IMR-90 (cell line): ENCODE results near the gene DMD. TPM values are rescaled to one million over a fixed set of nuclear protein-coding genes. Genes with fewer than 3 reads are reported as not detected.

Experiments used
- ATAC-seq: fragments of 200-7000 bp; cut with Tn5 transposase; 2 replicates; pipeline ENCODE4 v1.9.1; 2020; ENCODE audit warnings: low read depth, mild to moderate bottlenecking, moderate library complexity
- BruUV-seq: library from RNA; stranded (reverse); fragments of 400-500 nt; replicated peaks from 2 replicates; lab custom pipeline; 2021; lab: Mats Ljungman, UMichigan
- CTCF ChIA-PET: fragments of 300-600 bp; formaldehyde crosslinking; extraction: SDS; loops from one replicate; lab custom pipeline; 2021; ENCODE audit warnings: antibody characterized with exemption; lab: Yijun Ruan, JAX
- POLR2A ChIA-PET: fragments of 300-600 bp; sonication (Branson Sonifier 250); formaldehyde crosslinking; loops from one replicate; lab custom pipeline; 2022; ENCODE audit warnings: antibody characterized with exemption; ENCODE audit not compliant: unreplicated experiment; lab: Charles Lee
- DNase-seq: peaks from one replicate; pipeline ENCODE4 v3.0.0; 2013
- H2AFZ ChIP-seq: replicated peaks from 2 replicates; pipeline ENCODE3; 2013; ENCODE audit warnings: low read length, mild to moderate bottlenecking; ENCODE audit not compliant: poor library complexity
- H2AK5ac ChIP-seq: 2 replicates; pipeline ENCODE4 v1.6.1; 2013; ENCODE audit warnings: low read depth, low read length, inconsistent platforms
- H2AK9ac ChIP-seq: replicated peaks from 2 replicates; pipeline ENCODE3; 2013; ENCODE audit warnings: mild to moderate bottlenecking, low read depth, low read length, moderate library complexity; ENCODE audit not compliant: poor library complexity
- H2BK120ac ChIP-seq: 2 replicates; pipeline ENCODE4 v1.6.1; 2013; ENCODE audit warnings: low read depth, low read length, inconsistent platforms
- H2BK15ac ChIP-seq: 3 replicates; pipeline ENCODE4 v1.6.1; 2013; ENCODE audit warnings: low read depth, low read length, inconsistent platforms
- H2BK20ac ChIP-seq: 2 replicates; pipeline ENCODE4 v1.6.1; 2013; ENCODE audit warnings: low read depth, mild to moderate bottlenecking, inconsistent platforms, low read length, moderate library complexity
- H2BK5ac ChIP-seq: 2 replicates; pipeline ENCODE4 v1.6.1; 2013; ENCODE audit warnings: mild to moderate bottlenecking, low read depth, low read length, inconsistent platforms; ENCODE audit not compliant: poor library complexity, severe bottlenecking
- H3K14ac ChIP-seq: replicated peaks from 2 replicates; pipeline ENCODE4 v1.6.1; 2013; ENCODE audit warnings: low read depth, low read length, inconsistent platforms
- H3K18ac ChIP-seq: 2 replicates; pipeline ENCODE4 v1.6.1; 2013; ENCODE audit warnings: low read depth, low read length, control low read depth
- H3K23ac ChIP-seq: 2 replicates; pipeline ENCODE4 v1.6.1; 2013; ENCODE audit warnings: low read depth, low read length, inconsistent platforms
- H3K27ac ChIP-seq: 2 replicates; pipeline ENCODE4 v1.5.1; 2013; ENCODE audit warnings: mild to moderate bottlenecking, control low read depth, low read length; ENCODE audit not compliant: insufficient read depth
- H3K27me3 ChIP-seq: 2 replicates; pipeline ENCODE4 v1.6.1; 2013; ENCODE audit warnings: low read length; ENCODE audit not compliant: control insufficient read depth, insufficient read depth
- H3K36me3 ChIP-seq: 2 replicates; pipeline ENCODE4 v1.6.1; 2013; ENCODE audit warnings: low read length, mixed read lengths; ENCODE audit not compliant: control insufficient read depth, insufficient read depth
- H3K4ac ChIP-seq: 2 replicates; pipeline ENCODE4 v1.6.1; 2013; ENCODE audit warnings: low read depth, low read length, inconsistent platforms
- H3K4me1 ChIP-seq: 2 replicates; pipeline ENCODE4 v1.6.1; 2013; ENCODE audit warnings: low read length, mixed read lengths; ENCODE audit not compliant: control insufficient read depth, insufficient read depth
- H3K4me2 ChIP-seq: 2 replicates; pipeline ENCODE4 v1.6.1; 2013; ENCODE audit warnings: low read depth, mild to moderate bottlenecking, control low read depth, low read length, moderate library complexity
- H3K4me3 ChIP-seq: 2 replicates; pipeline ENCODE4 v1.5.1; 2013; ENCODE audit warnings: low read depth, mild to moderate bottlenecking, control low read depth, low read length, moderate library complexity; ENCODE audit not compliant: insufficient read depth
- H3K56ac ChIP-seq: 2 replicates; pipeline ENCODE4 v1.6.1; 2013; ENCODE audit warnings: low read length, inconsistent platforms; ENCODE audit not compliant: insufficient read depth; ENCODE audit errors: extremely low read depth
- H3K79me1 ChIP-seq, 2 experiments: 2 replicates each; pipeline ENCODE4 v1.6.1; 2013; ENCODE audit warnings: low read length in 2 of 2, inconsistent platforms in 1 of 2, low read depth in 1 of 2
- H3K9ac ChIP-seq: 2 replicates; pipeline ENCODE4 v1.6.1; 2013; ENCODE audit warnings: low read depth, low read length, control low read depth
- H3K9me1 ChIP-seq: 2 replicates; pipeline ENCODE4 v1.6.1; 2013; ENCODE audit warnings: low read length, inconsistent platforms; ENCODE audit not compliant: insufficient read depth
- H3K9me3 ChIP-seq: 2 replicates; pipeline ENCODE4 v1.6.1; 2013; ENCODE audit warnings: low read length; ENCODE audit not compliant: control insufficient read depth, insufficient read depth
- H4K20me1 ChIP-seq: 2 replicates; pipeline ENCODE4 v1.6.1; 2013; ENCODE audit warnings: low read length, inconsistent platforms; ENCODE audit not compliant: insufficient read depth
- H4K5ac ChIP-seq: 2 replicates; pipeline ENCODE4 v1.6.1; 2013; ENCODE audit warnings: mild to moderate bottlenecking, low read depth, low read length, control low read depth
- H4K8ac ChIP-seq, 2 experiments: 2 replicates each; pipeline ENCODE4 v1.6.1; 2013; ENCODE audit warnings: low read depth in 2 of 2, low read length in 2 of 2, control low read depth in 1 of 2, inconsistent platforms in 1 of 2
- H4K91ac ChIP-seq: 2 replicates; pipeline ENCODE4 v1.6.1; 2013; ENCODE audit warnings: low read depth, low read length, inconsistent platforms; ENCODE audit not compliant: insufficient read depth
- CEBPB ChIP-seq: IDR thresholded peaks from 2 replicates; pipeline ENCODE4 v1.6.1; 2012; ENCODE audit warnings: low read depth, low read length, improper control_type of control experiment
- NFE2L2 ChIP-seq: fragments of 150-350 bp; IDR thresholded peaks from 2 replicates; pipeline ENCODE4 v1.6.1; 2016; ENCODE audit warnings: low read depth, mild to moderate bottlenecking, low read length
- POLR2A ChIP-seq: IDR thresholded peaks from 2 replicates; pipeline ENCODE4 v1.6.1; 2012; ENCODE audit warnings: mild to moderate bottlenecking, low read depth, low read length
- RCOR1 ChIP-seq: IDR thresholded peaks from 2 replicates; pipeline ENCODE4 v1.6.1; 2012; ENCODE audit warnings: mild to moderate bottlenecking, low read length, improper control_type of control experiment; ENCODE audit not compliant: insufficient replicate concordance
- WGBS, 2 experiments: methylation state at CpG; one replicate each; pipeline versions ENCODE4 v1.1.5 to v1.1.7; 2013; ENCODE audit warnings: missing lambda C conversion rate in 2 of 2; ENCODE audit not compliant: insufficient read length in 1 of 2; ENCODE audit errors: extremely low coverage in 2 of 2; 5-methylcytosine and 5-hydroxymethylcytosine counted together
- dilution Hi-C: fragments of 300-500 bp; cut with HindIII; formaldehyde crosslinking; loops from one replicate; pipeline ENCODE4 v1.14.3; 2018; ENCODE audit warnings: low sequenced_read_pairs; ENCODE audit not compliant: unreplicated experiment
- in situ Hi-C: fragments of 300-500 bp; cut with MboI; formaldehyde crosslinking; loops from 3 replicates; pipeline ENCODE4 v1.14.3; 2019; ENCODE audit warnings: low sequenced_read_pairs, inconsistent platforms, mixed read lengths
- intact Hi-C: fragments of 100-400 bp; cut with micrococcal nuclease; formaldehyde crosslinking; loops from 2 replicates; pipeline ENCODE4 v1.10.0; 2022
- polyA plus RNA-seq, 3 experiments: library from polyadenylated mRNA; depleted of rRNA; stranded (reverse); fragments of >200 nt; gene quantifications; 2 replicates each; pipeline ENCODE4 v1.2.3, GENCODE V29; 2012; ENCODE audit warnings: low replicate concordance in 1 of 3
- total RNA-seq: library from RNA; depleted of rRNA; stranded (reverse); fragments of >200 nt; gene quantifications from 2 replicates; pipeline ENCODE4 v1.2.3, GENCODE V29; 2012
- TF ChIP-seq, protein P1 (sequence below): conservative IDR thresholded peaks from 2 replicates; pipeline ENCODE4 v1.5.1; 2012; ENCODE audit warnings: mild to moderate bottlenecking, low read depth, low read length, improper control_type of control experiment

The DMD gene
- total and polyA plus RNA-seq, 2 of the 4 experiments (the other 2 are of a cell fraction), result 6.6 to 11.8 TPM

GRCh38 chrX:32448320-32448719 is 763.0 kb downstream of the DMD start:
- no peak overlapping the region for H4K8ac ChIP-seq
- no peak overlapping the region for H2AK5ac ChIP-seq
- no peaks in the 10 kb centered on the region for H3K4me1 ChIP-seq
- no peak overlapping the region for H2BK5ac ChIP-seq
- H3K27ac ChIP-seq, result no peak overlapping the region
- no peaks in the 10 kb centered on the region for H4K20me1 ChIP-seq
- H3K27me3 ChIP-seq, result no peaks in the 10 kb centered on the region
- H4K5ac ChIP-seq, result no peak overlapping the region
- no peak overlapping the region for H4K91ac ChIP-seq
- in situ Hi-C loops (no loop called here), intact Hi-C loops (no loop called here), dilution Hi-C loops (no loop called here)
- ChIA-PET POLR2A (no interaction called here), CTCF (no interaction called here)
- H3K36me3 ChIP-seq, result no peaks in the 10 kb centered on the region
- H2AK9ac ChIP-seq, result no peak overlapping the region
- no peak overlapping the region for H3K4me2 ChIP-seq
- H3K9me3 ChIP-seq, result no peaks in the 10 kb centered on the region
- H3K4me3 ChIP-seq, result no peak overlapping the region
- TF ChIP-seq, protein P1, sequence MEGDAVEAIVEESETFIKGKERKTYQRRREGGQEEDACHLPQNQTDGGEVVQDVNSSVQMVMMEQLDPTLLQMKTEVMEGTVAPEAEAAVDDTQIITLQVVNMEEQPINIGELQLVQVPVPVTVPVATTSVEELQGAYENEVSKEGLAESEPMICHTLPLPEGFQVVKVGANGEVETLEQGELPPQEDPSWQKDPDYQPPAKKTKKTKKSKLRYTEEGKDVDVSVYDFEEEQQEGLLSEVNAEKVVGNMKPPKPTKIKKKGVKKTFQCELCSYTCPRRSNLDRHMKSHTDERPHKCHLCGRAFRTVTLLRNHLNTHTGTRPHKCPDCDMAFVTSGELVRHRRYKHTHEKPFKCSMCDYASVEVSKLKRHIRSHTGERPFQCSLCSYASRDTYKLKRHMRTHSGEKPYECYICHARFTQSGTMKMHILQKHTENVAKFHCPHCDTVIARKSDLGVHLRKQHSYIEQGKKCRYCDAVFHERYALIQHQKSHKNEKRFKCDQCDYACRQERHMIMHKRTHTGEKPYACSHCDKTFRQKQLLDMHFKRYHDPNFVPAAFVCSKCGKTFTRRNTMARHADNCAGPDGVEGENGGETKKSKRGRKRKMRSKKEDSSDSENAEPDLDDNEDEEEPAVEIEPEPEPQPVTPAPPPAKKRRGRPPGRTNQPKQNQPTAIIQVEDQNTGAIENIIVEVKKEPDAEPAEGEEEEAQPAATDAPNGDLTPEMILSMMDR, result no peak
- TF ChIP-seq NFE2L2 (no peak), POLR2A (no peak), RCOR1 (no peak), CEBPB (no peak)
- no peak overlapping the region for H2BK120ac ChIP-seq
- ATAC-seq (no peak), DNase-seq (no peak)
- H2BK15ac ChIP-seq, result no peak overlapping the region
- H3K4ac ChIP-seq, result no peak overlapping the region
- WGBS, 2 experiments, result no CpG with 5 or more reads among the region's 1 CpG
- no TSS peak for BruUV-seq
- no peak overlapping the region for H3K14ac ChIP-seq
- no peak overlapping the region for H3K56ac ChIP-seq
- H3K18ac ChIP-seq, result no peak overlapping the region
- no peak overlapping the region for H3K23ac ChIP-seq
- no peak overlapping the region for H2AFZ ChIP-seq
- no peaks in the 10 kb centered on the region for H3K79me1 ChIP-seq
- no peak overlapping the region for H3K9ac ChIP-seq
- no peaks in the 10 kb centered on the region for H3K9me1 ChIP-seq
- no peak overlapping the region for H2BK20ac ChIP-seq
